Measurements from ENCODE around the gene COL5A1.

GRCh38 chr9:134847752-134848432, 206.3 kb downstream of the COL5A1 start:
- TF ChIP-seq POLR2AphosphoS5 (IDR thresholded peaks at IDR 0.05) (no peak), CTCF (IDR thresholded peaks at IDR 0.05) (no peak), POLR2A (IDR thresholded peaks at IDR 0.05) (no peak)
